MM.1S (cell line): ENCODE measurements around the gene CLTA.

Source experiments
- DNase-seq: peaks from one replicate; pipeline ENCODE4 v3.0.0-alpha.2; 2015
- H2AFZ ChIP-seq: fragments of 300-600 bp; sonication (generic); 2 replicates; pipeline ENCODE4 v1.6.0; 2016; ENCODE audit warnings: antibody characterized with exemption, low read length
- H3F3A ChIP-seq: fragments of 300-600 bp; sonication (generic); 2 replicates; pipeline ENCODE4 v1.6.1; 2016; ENCODE audit warnings: mild to moderate bottlenecking, antibody characterized with exemption, low read length, moderate library complexity, mixed read lengths; ENCODE audit not compliant: insufficient read depth
- H3K27ac ChIP-seq: fragments of 300-600 bp; sonication (generic); 2 replicates; pipeline ENCODE4 v1.5.1; 2016; ENCODE audit warnings: mild to moderate bottlenecking, low read length
- H3K27me3 ChIP-seq: fragments of 300-600 bp; sonication (generic); replicated peaks from 2 replicates; pipeline ENCODE4 v1.6.0; 2016; ENCODE audit warnings: low read length; ENCODE audit not compliant: insufficient read depth
- H3K36me3 ChIP-seq: fragments of 300-600 bp; sonication (generic); replicated peaks from 2 replicates; pipeline ENCODE4 v1.6.1; 2016; ENCODE audit warnings: mild to moderate bottlenecking, low read length, mixed read lengths; ENCODE audit not compliant: insufficient read depth
- H3K4me1 ChIP-seq: fragments of 300-600 bp; sonication (generic); 2 replicates; pipeline ENCODE4 v1.6.1; 2016; ENCODE audit warnings: low read length, mixed read lengths
- H3K4me2 ChIP-seq: fragments of 300-600 bp; sonication (generic); 2 replicates; pipeline ENCODE4 v1.6.0; 2016; ENCODE audit warnings: low read depth, low read length
- H3K4me3 ChIP-seq: fragments of 300-600 bp; sonication (generic); 2 replicates; pipeline ENCODE4 v1.5.1; 2016; ENCODE audit warnings: low read length, mixed read lengths
- H3K79me2 ChIP-seq: fragments of 300-600 bp; sonication (generic); 2 replicates; pipeline ENCODE4 v1.6.1; 2016; ENCODE audit warnings: mixed run types, low read length, mixed read lengths
- H3K9ac ChIP-seq: fragments of 300-600 bp; sonication (generic); 2 replicates; pipeline ENCODE4 v1.6.1; 2016; ENCODE audit warnings: low read length, mixed read lengths
- H3K9me2 ChIP-seq: fragments of 300-600 bp; sonication (generic); replicated peaks from 2 replicates; pipeline ENCODE4 v1.6.1; 2016; ENCODE audit warnings: mild to moderate bottlenecking, low read length, mixed read lengths; ENCODE audit not compliant: insufficient read depth
- H3K9me3 ChIP-seq: fragments of 300-600 bp; sonication (generic); replicated peaks from 2 replicates; pipeline ENCODE4 v1.6.1; 2016; ENCODE audit warnings: mild to moderate bottlenecking, low read length, mixed read lengths; ENCODE audit not compliant: insufficient read depth
- H4K20me1 ChIP-seq: fragments of 300-600 bp; sonication (generic); 2 replicates; pipeline ENCODE4 v1.6.1; 2016; ENCODE audit warnings: mild to moderate bottlenecking, low read length, moderate library complexity, mixed read lengths; ENCODE audit not compliant: insufficient read depth
- CTCF ChIP-seq: fragments of 300-600 bp; sonication (generic); IDR thresholded peaks from 2 replicates; pipeline ENCODE4 v1.5.1; 2016; ENCODE audit warnings: antibody characterized with exemption, low read length, mixed read lengths
- EZH2 ChIP-seq: fragments of 300-600 bp; sonication (generic); optimal IDR thresholded peaks from 2 replicates; pipeline ENCODE3; 2017; ENCODE audit warnings: low read depth, mild to moderate bottlenecking, antibody characterized with exemption, low read length, mixed read lengths
- EZH2phosphoT487 ChIP-seq: fragments of 300-600 bp; sonication (generic); IDR thresholded peaks from 2 replicates; pipeline ENCODE4 v1.6.1; 2018; ENCODE audit warnings: antibody characterized with exemption, low read length

Gene CLTA

GRCh38 chr9:36218011-36218410 is 27.3 kb downstream of the CLTA start:
- Histone ChIP-seq H3K9ac (no peak overlapping the region), H4K20me1 (0 out of 2 replicates have a peak, but pooled peaks cover 2% of the 10 kb centered on the region), H3F3A (no peaks in the 10 kb centered on the region), H3K9me2 (no peaks in the 10 kb centered on the region), H3K27me3 (no peaks in the 10 kb centered on the region), H3K36me3 (peaks cover 7% of the 10 kb centered on the region), H3K9me3 (no peaks in the 10 kb centered on the region), H3K27ac (no peak overlapping the region), H2AFZ (no peak overlapping the region), H3K4me3 (no peak overlapping the region), H3K4me2 (no peak overlapping the region), H3K79me2 (peaks cover 7% of the 10 kb centered on the region; the same call in 1 of the 2 replicates), H3K4me1 (no peaks in the 10 kb centered on the region)
- DNase-seq, result no peak
- no peak for TF ChIP-seq EZH2phosphoT487
- TF ChIP-seq CTCF, result no peak
- no peak for TF ChIP-seq EZH2

GRCh38 chr9:36218411-36218901 is 27.7 kb downstream of the CLTA start:
- Histone ChIP-seq H3K9me2 (no peaks in the 10 kb centered on the region), H3K79me2 (peaks cover 7% of the 10 kb centered on the region; the same call in 1 of the 2 replicates), H3K9ac (no peak overlapping the region)

GRCh38 chr9:36221667-36222066 is 30.9 kb downstream of the CLTA start:
- Histone ChIP-seq H3K79me2 (no peaks in the 10 kb centered on the region), H3F3A (no peaks in the 10 kb centered on the region), H3K4me3 (no peak overlapping the region), H3K27me3 (no peaks in the 10 kb centered on the region), H4K20me1 (no peaks in the 10 kb centered on the region), H3K36me3 (peaks cover 5% of the 10 kb centered on the region), H3K9me2 (no peaks in the 10 kb centered on the region), H3K4me1 (no peaks in the 10 kb centered on the region), H3K9me3 (no peaks in the 10 kb centered on the region), H3K9ac (no peak overlapping the region), H3K4me2 (no peak overlapping the region), H3K27ac (no peak overlapping the region), H2AFZ (no peak overlapping the region)
- TF ChIP-seq EZH2 (no peak), EZH2phosphoT487 (no peak), CTCF (no peak)
- no peak for DNase-seq

More at GRCh38 chr9:36218411-36218901, 27.7 kb downstream of the CLTA start:
- Histone ChIP-seq H3K36me3 (peaks cover 5% of the 10 kb centered on the region), H3K4me3 (no peak overlapping the region), H3K27me3 (no peaks in the 10 kb centered on the region), H3K27ac (no peak overlapping the region), H3F3A (no peaks in the 10 kb centered on the region), H4K20me1 (no peaks in the 10 kb centered on the region), H2AFZ (no peak overlapping the region), H3K4me1 (no peaks in the 10 kb centered on the region), H3K4me2 (no peak overlapping the region), H3K9me3 (no peaks in the 10 kb centered on the region)
- TF ChIP-seq EZH2phosphoT487 (no peak), CTCF (no peak), EZH2 (no peak)
- DNase-seq, result no peak
